SKM-1 treated with dmso at 0.1 percent for 144 hours (cell line): Measurements from ENCODE around the gene PRKCE.
"Not testable (repeated sequence)": the region's sequence is repeated elsewhere in the genome, so short reads cannot be mapped to it uniquely, and the experiment has no call there.

Experiments used
- DNase-seq: peaks from one replicate; lab custom pipeline; 2025; ENCODE audit not compliant: unreplicated experiment; lab: John Stamatoyannopoulos, UW

Gene PRKCE

GRCh38 chr2:45855374-45855773 is 203.9 kb downstream of the PRKCE start:
- DNase-seq = no peak

GRCh38 chr2:45856391-45857274 is 205.2 kb downstream of the PRKCE start:
- no peak for DNase-seq

- DNase-seq = no peak
Observed at GRCh38 chr2:45857275-45857609, 205.8 kb downstream of the PRKCE start.

GRCh38 chr2:45857867-45858520 is 206.5 kb downstream of the PRKCE start:
- no peak for DNase-seq

GRCh38 chr2:45858872-45859271 is 207.4 kb downstream of the PRKCE start:
- DNase-seq = not testable (repeated sequence)

- DNase-seq = no peak
Observed at GRCh38 chr2:45859682-45860081, 208.2 kb downstream of the PRKCE start.

GRCh38 chr2:45860136-45861121 is 209.0 kb downstream of the PRKCE start:
- no peak for DNase-seq

- DNase-seq = no peak
Observed at GRCh38 chr2:45862843-45863242, 211.4 kb downstream of the PRKCE start.

GRCh38 chr2:45864121-45864520 is 212.6 kb downstream of the PRKCE start:
- DNase-seq = no peak

GRCh38 chr2:45867349-45867748 is 215.9 kb downstream of the PRKCE start:
- no peak for DNase-seq

GRCh38 chr2:45867800-45868199 is 216.3 kb downstream of the PRKCE start:
- no peak for DNase-seq

GRCh38 chr2:45869165-45869501 is 217.7 kb downstream of the PRKCE start:
- DNase-seq = no peak

- DNase-seq = no peak
Observed at GRCh38 chr2:45871025-45871424, 219.6 kb downstream of the PRKCE start.

- no peak for DNase-seq
Observed at GRCh38 chr2:45871541-45871940, 220.1 kb downstream of the PRKCE start.

- DNase-seq = no peak
Observed at GRCh38 chr2:45872211-45872610, 220.7 kb downstream of the PRKCE start.

GRCh38 chr2:45874344-45874743 is 222.9 kb downstream of the PRKCE start:
- no peak for DNase-seq

GRCh38 chr2:45876611-45877010 is 225.1 kb downstream of the PRKCE start:
- no peak for DNase-seq

GRCh38 chr2:45879406-45879805 is 227.9 kb downstream of the PRKCE start:
- no peak for DNase-seq

GRCh38 chr2:45879936-45880335 is 228.5 kb downstream of the PRKCE start:
- no peak for DNase-seq

GRCh38 chr2:45881970-45882581 is 230.6 kb downstream of the PRKCE start:
- DNase-seq = no peak
